Stimulated activated CD4-positive, alpha-beta T cell treated with anti-CD3 and anti-CD28 coated beads, TNF-alpha, amount 100 ng/mL, for 48 hours (primary cell): Measurements from ENCODE around the gene HAUS5.
A peak's percentile ranks its signal among the peaks of the same experiment; 100 is the strongest.

Experiments
- DNase-seq, 3 donors: peaks; one replicate each; pipeline ENCODE4 v3.0.0-alpha.2; 2020; ENCODE audit warnings: low read depth in 3 of 3

HAUS5 gene

DNA sequence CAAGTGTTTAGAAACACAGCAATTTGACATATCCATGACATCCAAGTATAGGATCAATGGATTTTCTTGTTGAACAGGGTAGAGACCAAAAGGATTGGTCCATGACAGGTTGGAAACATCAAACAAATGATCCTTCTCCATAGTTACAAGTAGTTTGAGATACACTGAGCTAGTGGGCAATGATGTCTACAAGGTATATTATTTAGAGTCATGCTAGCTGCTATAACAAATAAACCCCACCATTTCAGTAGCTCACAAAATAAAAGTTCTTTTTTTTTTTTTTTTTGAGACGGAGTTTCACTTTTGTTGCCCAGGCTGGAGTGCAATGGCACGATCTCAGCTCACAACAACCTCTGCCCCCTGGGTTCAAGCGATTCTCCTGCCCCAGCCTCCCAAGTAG is 4.9 kb upstream of the HAUS5 start:
- no peak for DNase-seq

DNA sequence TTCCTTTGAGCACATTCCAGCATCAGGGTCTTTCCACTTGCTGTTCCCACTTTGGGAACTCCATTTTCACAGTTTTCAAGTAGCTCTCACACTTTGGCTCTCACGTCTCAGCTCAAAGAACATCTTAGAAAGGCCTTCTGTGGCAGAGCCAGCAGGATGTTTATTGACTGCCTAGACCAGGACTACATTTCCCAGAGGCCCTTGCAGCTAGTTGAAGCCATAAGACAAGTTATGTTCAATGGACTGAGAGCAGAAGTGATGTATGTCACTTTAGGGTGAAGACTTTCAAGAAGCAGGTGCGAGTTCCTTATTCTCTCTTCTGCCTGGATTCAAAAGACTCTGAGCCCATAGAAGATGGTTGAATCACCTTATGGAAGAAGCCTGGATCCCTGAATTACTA is 4.3 kb upstream of the HAUS5 start:
- no peak for DNase-seq

GRCh38 chr19:35609851-35610353 is 2.6 kb upstream of the HAUS5 start:
- no peak for DNase-seq

DNA sequence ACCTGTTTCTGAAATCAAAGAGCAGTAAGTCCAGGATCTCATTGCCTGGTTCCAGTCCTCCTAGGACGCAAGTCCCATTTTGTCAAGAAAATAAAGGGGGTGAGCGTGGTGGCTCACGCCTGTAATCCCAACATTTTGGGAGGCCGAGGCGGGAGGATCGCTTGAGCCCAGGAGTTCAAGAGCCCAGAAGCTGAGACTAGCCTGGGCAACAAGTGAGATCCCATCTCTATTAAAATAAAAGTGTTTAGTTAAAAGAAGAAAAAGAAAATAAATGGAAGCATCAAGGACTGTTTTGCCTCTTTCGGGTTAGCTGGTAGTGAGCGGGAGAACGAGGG is 344 bp upstream of the HAUS5 start:
- no peak for DNase-seq

GRCh38 chr19:35613574-35613973 is 1.0 kb downstream of the HAUS5 start:
- DNase-seq, result no peak

DNA sequence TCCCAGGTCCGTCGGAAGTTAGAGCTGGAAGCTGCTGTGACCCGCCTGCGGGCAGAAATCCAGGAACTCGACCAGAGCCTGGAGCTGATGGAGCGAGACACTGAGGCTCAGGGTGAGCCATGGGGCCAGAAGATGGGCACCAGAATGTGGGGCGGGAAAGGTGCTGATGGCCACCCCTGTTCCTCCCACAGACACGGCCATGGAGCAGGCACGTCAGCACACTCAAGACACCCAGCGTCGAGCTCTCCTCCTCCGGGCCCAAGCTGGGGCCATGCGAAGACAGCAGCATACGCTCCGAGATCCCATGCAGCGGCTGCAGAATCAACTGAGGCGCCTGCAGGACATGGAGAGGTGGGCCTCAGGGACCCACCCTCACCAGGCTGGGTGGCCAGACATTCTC is 2.5 kb downstream of the HAUS5 start:
- DNase-seq, result no peak

DNA sequence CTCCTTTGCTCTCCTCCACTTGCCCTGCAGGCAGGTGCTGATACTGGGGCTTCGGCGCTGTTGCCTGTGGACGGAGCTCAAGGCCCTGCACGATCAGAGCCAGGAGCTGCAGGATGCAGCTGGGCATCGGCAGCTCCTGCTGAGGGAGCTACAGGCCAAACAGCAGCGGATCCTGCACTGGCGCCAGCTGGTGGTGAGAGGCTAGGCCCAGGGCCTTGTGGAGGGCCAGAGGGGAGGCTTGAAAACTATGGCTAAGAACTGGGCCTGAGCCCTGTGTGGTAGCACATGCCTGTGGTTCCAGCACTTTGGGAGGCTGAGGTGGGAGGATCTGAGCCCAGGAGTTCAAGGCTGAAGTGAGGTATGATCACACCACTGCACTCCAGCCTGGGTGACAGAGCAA is 6.3 kb downstream of the HAUS5 start:
- DNase-seq, result no peak

DNA sequence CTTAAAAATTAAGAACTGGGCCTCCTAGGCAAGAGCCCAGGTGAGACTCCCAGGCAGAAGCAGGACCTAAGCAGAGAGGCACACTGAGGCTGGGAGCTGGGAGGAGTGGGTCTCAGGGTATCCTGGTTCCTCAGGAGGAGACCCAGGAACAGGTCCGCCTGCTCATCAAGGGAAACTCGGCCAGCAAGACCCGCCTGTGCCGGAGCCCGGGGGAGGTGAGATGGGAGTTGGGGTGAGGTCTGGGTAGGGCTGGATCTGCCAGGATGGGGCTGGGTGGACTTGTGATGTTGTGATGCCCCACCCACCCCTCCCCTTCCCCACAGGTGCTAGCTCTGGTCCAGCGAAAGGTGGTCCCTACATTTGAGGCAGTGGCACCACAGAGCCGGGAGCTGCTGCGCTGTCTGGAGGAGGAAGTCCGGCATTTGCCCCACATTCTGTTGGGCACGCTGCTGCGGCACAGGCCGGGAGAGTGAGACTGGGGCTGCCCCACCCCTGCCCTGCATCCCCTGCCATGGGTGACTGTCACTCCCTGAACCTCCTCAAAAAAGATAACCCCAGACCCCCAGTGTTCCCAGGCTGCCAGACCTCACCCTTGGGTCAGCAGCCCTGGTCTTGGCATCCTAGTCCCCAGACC is 6.9 kb downstream of the HAUS5 start:
- no peak for DNase-seq

GRCh38 chr19:35620001-35620400 is 7.5 kb downstream of the HAUS5 start:
- no peak for DNase-seq

DNA sequence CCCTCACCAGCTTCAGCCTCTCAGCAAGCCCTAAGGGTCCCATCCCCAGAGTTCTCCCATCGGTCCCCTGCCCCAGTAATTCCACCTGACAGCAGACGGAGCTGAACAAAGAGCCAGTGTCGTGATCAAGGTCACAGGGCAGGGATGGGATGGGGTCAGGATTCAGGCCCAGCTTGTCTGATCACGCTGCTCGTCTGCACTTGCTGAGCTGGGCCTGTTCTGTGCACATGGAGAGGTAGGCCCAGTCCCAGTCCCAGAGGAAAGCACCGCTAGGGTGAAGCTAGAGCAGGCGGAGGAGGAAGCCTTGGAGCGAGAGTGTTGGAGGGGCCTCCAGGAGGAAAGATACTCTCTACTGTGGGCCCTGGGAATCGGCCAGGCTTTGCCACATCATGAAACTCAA is 9.2 kb downstream of the HAUS5 start:
- DNase-seq, result no peak

- no peak for DNase-seq
Observed at GRCh38 chr19:35622750-35623149, 10.2 kb downstream of the HAUS5 start.

DNA sequence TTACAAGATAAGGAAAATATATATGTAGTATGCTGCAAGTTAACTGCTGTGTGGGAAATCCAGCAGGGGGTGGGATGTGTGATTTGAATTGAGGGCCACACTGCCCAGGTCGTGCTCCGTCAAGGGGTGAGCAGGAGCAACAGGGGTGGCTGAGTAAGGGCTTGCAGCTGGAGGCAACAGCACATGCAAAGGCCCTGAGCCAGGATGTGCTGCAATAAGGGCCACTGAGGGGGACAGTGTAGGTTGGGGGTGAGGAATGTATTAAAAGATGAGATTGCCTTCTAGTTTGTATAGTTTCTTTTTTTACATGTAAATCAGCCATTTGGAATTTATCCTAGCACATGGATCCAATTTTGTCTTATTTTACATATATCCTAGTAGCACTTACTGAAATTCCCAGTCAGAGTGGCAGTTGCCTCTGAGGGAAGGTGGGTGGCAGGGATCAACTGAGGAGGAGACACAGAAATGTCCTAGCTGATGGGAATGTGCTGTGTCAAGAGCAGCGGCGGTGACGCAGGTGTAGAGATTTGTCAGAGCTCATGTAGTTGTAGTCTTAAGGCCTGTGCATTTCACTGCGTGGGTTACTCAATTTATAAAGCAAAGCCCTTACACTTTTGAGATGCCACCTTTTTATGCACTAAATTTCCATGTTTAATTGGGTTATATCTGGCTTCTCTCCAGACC is 10.9 kb downstream of the HAUS5 start:
- DNase-seq, result no peak

GRCh38 chr19:35628264-35628564 is 15.7 kb downstream of the HAUS5 start:
- no peak for DNase-seq

GRCh38 chr19:35628565-35629331 is 16.2 kb downstream of the HAUS5 start, which contains the start of gene RBM42:
TSS of gene RBM42 (plus strand) at chr19:35629036. CDS start at chr19:35629154, 118 bp downstream.
- peak; percentile 93 to 95 (median 95) for DNase-seq

DNA sequence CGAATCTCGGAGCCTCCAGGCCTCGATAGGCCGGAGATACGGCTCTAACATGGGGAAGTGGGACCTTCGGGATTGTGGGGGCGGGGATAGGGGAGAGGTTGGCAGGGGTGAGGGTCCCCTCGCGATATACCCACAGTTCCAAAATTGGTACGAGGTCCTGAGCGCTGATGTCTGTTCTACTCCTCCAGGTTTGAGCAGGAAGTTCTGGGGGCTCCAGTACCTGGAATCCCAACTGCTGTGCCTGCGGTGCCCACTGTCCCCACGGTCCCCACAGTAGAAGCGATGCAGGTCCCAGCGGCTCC is 16.7 kb downstream of the HAUS5 start:
- DNase-seq, result no peak

- no peak for DNase-seq
Observed at GRCh38 chr19:35633727-35634440, 21.3 kb downstream of the HAUS5 start.

DNA sequence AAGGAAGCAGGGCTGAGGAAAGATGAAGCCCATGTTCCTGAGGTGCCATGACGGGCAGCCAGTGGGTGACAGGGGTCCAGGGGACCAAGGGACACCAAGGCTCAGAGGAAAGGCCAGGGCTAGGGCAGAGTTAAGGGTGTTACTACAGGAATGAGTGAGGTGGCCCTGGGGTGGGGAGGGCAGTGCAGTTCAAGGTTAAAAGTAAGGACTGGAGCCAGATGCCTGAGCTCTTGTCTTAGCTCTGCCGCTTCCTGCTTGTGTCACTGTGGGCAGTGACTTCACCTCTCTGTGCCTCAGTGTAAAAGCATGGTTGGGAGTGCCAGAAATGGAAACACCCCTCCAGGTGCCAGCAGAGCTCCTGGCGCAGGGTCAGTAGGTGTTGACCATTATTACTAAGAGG is 24.1 kb downstream of the HAUS5 start:
- no peak for DNase-seq

DNA sequence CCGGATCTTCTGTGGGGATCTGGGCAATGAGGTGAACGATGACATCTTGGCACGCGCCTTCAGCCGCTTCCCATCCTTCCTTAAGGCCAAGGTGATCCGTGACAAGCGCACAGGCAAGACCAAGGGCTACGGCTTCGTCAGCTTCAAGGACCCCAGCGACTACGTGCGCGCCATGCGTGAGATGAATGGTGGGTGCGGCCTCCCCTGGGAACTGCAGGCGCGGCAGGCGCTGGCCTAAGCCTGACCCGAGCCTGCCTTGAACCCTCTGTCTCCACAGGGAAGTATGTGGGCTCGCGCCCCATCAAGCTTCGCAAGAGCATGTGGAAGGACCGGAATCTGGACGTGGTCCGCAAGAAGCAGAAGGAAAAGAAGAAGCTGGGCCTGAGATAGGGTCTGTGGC is 24.6 kb downstream of the HAUS5 start:
- DNase-seq, result no peak

- no peak for DNase-seq
Observed at GRCh38 chr19:35639321-35639639, 26.7 kb downstream of the HAUS5 start.

DNA sequence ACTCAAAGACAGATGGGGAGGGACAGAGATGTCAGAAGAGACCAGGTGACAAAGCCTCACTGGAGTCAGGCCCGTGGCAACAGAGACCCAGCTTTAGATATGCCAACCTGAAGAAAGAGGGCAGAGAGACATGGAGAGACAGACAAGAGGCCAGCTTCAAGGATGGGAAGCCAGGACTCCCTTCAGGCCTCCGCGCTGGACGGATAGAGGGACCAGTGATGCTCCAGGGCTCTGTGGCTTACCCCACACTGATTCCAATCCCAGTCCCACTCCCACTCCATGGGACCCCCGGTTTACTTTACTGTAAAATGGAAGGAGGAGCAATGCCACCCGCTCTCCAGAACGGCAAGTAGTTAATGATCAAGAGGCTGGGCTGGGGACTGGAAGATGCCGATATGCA is 27.3 kb downstream of the HAUS5 start:
- no peak for DNase-seq

DNA sequence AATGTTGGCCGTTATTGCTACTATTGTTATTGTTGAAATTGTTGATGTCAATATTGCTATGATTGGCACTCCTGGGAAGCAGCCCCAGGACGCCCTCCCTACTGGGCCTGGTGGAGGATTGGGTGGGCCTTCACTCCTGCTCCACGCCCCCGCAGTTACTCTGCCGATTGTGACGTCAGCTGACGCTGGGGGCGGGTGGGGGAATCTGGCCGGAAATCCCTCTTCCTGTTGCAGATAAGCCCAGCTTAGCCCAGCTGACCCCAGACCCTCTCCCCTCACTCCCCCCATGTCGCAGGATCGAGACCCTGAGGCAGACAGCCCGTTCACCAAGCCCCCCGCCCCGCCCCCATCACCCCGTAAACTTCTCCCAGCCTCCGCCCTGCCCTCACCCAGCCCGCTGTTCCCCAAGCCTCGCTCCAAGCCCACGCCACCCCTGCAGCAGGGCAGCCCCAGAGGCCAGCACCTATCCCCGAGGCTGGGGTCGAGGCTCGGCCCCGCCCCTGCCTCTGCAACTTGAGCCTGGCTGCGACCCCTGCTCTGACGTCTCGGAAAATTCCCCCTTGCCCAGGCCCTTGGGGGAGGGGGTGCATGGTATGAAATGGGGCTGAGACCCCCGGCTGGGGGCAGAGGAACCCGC is 29.1 kb downstream of the HAUS5 start, which contains the start of gene ETV2:
ETV2 (plus strand) TSS at position 231 of the 637 bp plus-strand sequence. CDS start 716 bp downstream, outside the sequence.
- no peak for DNase-seq

GRCh38 chr19:35642312-35642711 is 29.8 kb downstream of the HAUS5 start:
- DNase-seq, result no peak
